NB4 (cell line): ENCODE data around the gene PRR15L.
A peak's percentile ranks its signal among the peaks of the same experiment; 100 is the strongest.

Source experiments
- POLR2A ChIP-seq: IDR thresholded peaks from 2 replicates; pipeline ENCODE4 v1.6.1; 2011; ENCODE audit warnings: mild to moderate bottlenecking; ENCODE audit not compliant: insufficient read length; ENCODE audit errors: extremely low read depth
- TF ChIP-seq, protein P1 (sequence below): IDR thresholded peaks from one replicate; pipeline ENCODE4 v1.5.1; 2012; ENCODE audit warnings: low read depth, low read length

DNA sequence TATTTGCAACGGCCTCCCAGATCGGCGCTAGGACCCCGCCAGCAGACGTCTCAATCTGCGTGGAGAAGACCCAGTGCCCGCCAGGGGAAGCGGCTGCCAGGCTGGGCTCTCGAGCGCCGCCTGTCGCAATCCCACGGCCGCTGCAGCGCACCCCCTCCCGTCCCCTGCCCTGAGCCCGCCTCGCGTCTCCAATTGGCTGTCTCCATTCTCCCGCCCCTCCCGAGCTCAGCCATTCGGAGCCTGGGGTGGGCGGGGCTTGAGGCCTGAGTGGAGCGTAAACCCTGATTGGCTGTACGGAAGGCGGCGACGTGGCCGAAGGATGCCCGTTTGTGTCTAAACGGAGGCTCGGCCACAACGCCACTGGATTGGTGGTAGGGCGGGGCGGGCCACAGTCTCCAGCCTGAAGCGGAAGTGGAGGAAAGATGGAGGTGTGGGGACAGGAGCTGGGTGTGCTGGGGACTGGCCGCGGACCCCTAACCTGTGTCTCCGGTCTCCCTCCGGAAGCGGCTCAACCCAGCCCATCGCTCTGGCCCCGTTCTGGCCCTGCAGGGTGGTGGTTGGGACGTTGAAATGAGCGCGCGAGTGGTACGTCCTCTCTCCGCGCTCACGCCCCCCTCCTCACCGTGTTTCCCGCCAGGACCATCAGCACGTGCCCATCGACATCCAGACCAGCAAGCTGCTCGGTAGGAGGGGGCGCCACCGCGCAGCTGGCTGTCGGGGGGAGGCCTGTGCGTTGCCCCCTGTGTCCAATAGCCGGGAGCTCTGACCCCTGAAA is 13.2 kb upstream of the PRR15L start, which contains the start of gene CDK5RAP3:
- TF ChIP-seq, protein P1, sequence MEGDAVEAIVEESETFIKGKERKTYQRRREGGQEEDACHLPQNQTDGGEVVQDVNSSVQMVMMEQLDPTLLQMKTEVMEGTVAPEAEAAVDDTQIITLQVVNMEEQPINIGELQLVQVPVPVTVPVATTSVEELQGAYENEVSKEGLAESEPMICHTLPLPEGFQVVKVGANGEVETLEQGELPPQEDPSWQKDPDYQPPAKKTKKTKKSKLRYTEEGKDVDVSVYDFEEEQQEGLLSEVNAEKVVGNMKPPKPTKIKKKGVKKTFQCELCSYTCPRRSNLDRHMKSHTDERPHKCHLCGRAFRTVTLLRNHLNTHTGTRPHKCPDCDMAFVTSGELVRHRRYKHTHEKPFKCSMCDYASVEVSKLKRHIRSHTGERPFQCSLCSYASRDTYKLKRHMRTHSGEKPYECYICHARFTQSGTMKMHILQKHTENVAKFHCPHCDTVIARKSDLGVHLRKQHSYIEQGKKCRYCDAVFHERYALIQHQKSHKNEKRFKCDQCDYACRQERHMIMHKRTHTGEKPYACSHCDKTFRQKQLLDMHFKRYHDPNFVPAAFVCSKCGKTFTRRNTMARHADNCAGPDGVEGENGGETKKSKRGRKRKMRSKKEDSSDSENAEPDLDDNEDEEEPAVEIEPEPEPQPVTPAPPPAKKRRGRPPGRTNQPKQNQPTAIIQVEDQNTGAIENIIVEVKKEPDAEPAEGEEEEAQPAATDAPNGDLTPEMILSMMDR = peak; percentile 75
- peak; percentile 87 for TF ChIP-seq POLR2A
